ENCODE results near the gene KLK7. TPM values are rescaled to one million over a fixed set of nuclear protein-coding genes. Genes with fewer than 3 reads are reported as not detected.
"Not testable (repeated sequence)": the region's sequence is repeated elsewhere in the genome, so short reads cannot be mapped to it uniquely, and the experiment has no call there.

The KLK7 gene
- total RNA-seq, 1 donor from 2014 or later = not detected

DNA sequence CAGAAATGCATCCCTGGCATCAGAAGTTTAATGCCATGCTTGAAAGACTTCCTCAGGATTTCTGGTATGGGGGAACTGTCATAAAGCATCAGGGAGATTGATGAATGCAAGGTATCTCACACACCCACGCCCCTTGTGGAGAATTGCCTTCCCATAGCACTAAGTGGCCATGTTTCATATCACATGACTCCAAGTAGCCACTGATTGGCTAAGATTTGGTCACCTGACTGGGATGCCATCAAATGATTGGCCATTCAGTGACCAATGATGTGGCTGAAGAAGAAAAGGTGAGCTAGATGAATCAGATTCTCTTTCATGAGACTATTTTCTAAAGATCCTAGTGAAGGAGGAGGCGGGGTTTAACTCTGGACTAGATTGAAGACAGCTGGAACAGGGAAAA, 10.4 kb upstream of the KLK7 start:
- Mint-ChIP-seq H3K36me3 (ENCODE audit: low read depth, unreplicated experiment) (no peaks in the 10 kb centered on the region), H3K4me3 (ENCODE audit: unreplicated experiment) (no peak overlapping the region), H3K27me3 (ENCODE audit: unreplicated experiment) (peaks cover 9% of the 10 kb centered on the region), H3K4me1 (ENCODE audit: unreplicated experiment) (no peaks in the 10 kb centered on the region), H3K27ac (ENCODE audit: unreplicated experiment) (no peak overlapping the region), H3K9me3 (ENCODE audit: unreplicated experiment) (no peaks in the 10 kb centered on the region)
- TF ChIP-seq, protein P1, sequence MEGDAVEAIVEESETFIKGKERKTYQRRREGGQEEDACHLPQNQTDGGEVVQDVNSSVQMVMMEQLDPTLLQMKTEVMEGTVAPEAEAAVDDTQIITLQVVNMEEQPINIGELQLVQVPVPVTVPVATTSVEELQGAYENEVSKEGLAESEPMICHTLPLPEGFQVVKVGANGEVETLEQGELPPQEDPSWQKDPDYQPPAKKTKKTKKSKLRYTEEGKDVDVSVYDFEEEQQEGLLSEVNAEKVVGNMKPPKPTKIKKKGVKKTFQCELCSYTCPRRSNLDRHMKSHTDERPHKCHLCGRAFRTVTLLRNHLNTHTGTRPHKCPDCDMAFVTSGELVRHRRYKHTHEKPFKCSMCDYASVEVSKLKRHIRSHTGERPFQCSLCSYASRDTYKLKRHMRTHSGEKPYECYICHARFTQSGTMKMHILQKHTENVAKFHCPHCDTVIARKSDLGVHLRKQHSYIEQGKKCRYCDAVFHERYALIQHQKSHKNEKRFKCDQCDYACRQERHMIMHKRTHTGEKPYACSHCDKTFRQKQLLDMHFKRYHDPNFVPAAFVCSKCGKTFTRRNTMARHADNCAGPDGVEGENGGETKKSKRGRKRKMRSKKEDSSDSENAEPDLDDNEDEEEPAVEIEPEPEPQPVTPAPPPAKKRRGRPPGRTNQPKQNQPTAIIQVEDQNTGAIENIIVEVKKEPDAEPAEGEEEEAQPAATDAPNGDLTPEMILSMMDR (IDR thresholded peaks at IDR 0.05; ENCODE audit: unreplicated experiment) = no peak
- DNase-seq (ENCODE audit: low spot score) = no peak

DNA sequence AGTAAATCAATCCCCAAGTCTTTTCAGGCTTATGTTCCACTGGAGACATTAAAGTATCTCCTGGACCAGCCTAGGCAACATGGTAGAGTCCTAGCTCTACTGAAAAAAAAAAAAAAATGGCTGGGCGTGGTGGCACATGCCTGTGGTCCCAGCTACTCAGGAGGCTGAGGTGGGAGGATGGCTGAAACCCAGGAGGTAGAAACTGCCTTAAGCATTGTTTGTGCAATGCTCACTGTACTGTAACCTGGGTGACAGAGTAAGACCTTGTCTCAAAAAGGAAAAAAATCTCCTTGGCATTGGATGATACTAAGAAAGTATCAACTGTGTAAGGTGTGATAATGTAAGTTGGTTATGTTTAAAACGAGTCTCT, 8.9 kb upstream of the KLK7 start:
- H3K27ac Mint-ChIP-seq (ENCODE audit: unreplicated experiment) = no peak overlapping the region

DNA sequence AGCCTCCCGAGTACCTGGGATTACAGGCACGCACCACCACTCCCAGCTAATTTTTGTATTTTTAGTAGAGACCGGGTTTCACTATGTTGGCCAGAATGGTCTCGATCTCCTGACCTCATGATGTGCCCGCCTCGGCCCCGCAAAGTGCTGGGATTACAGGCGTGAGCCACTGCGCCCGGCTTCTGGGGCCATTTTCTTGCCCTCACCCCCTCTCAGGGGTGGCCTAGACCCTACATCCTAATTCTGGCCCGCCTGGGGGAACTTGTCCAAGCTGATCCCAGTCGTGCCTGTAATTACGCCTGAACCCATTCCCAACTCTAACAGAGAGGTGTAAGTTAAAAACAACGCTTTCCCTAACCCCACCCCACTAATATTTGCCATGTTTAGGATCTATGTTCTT, 699 bp upstream of the KLK7 start:
- not testable (repeated sequence) for H3K4me3 Mint-ChIP-seq (ENCODE audit: unreplicated experiment); H3K27me3 Mint-ChIP-seq (ENCODE audit: unreplicated experiment); H3K4me1 Mint-ChIP-seq (ENCODE audit: unreplicated experiment); H3K9me3 Mint-ChIP-seq (ENCODE audit: unreplicated experiment); H3K27ac Mint-ChIP-seq (ENCODE audit: unreplicated experiment); DNase-seq (ENCODE audit: low spot score); H3K36me3 Mint-ChIP-seq (ENCODE audit: low read depth, unreplicated experiment)

More for the DNA sequence above, 8.9 kb upstream of the KLK7 start:
- no peaks in the 10 kb centered on the region for H3K9me3 Mint-ChIP-seq (ENCODE audit: unreplicated experiment)
- peaks cover 6% of the 10 kb centered on the region for H3K27me3 Mint-ChIP-seq (ENCODE audit: unreplicated experiment)
- TF ChIP-seq, protein P1 (IDR thresholded peaks at IDR 0.05; ENCODE audit: unreplicated experiment) = no peak
- no peak for DNase-seq (ENCODE audit: low spot score)
- no peaks in the 10 kb centered on the region for H3K4me1 Mint-ChIP-seq (ENCODE audit: unreplicated experiment)
- H3K4me3 Mint-ChIP-seq (ENCODE audit: unreplicated experiment) = no peak overlapping the region
- no peaks in the 10 kb centered on the region for H3K36me3 Mint-ChIP-seq (ENCODE audit: low read depth, unreplicated experiment)

DNA sequence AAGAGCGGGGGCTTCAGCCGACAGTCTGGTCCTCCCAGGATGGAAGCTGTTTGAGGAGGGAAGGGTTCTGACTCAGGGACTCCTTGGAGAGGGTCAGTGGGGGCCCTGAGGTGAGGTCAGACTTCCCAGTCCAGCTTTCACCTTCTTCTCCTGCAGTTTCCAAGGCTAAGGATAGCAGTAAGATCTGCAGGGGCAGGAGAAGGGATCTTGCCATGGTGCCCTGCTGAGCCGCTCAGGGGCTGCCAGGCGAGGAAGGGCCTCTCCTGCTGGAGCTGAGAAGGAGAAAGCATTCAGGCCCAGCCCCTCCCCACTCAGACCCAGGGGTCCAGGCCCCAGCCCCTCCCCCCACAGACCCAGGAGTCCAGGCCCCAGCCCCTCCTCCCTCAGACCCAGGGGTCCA, 1.5 kb downstream of the KLK7 start:
- H3K27me3 Mint-ChIP-seq (ENCODE audit: unreplicated experiment) = peaks cover 11% of the 10 kb centered on the region
- no peaks in the 10 kb centered on the region for H3K36me3 Mint-ChIP-seq (ENCODE audit: low read depth, unreplicated experiment)
- H3K4me3 Mint-ChIP-seq (ENCODE audit: unreplicated experiment) = no peak overlapping the region
- no peaks in the 10 kb centered on the region for H3K4me1 Mint-ChIP-seq (ENCODE audit: unreplicated experiment)
- H3K27ac Mint-ChIP-seq (ENCODE audit: unreplicated experiment) = no peak overlapping the region
- TF ChIP-seq, protein P1 (IDR thresholded peaks at IDR 0.05; ENCODE audit: unreplicated experiment) = no peak
- no peak for DNase-seq (ENCODE audit: low spot score)
- no peaks in the 10 kb centered on the region for H3K9me3 Mint-ChIP-seq (ENCODE audit: unreplicated experiment)

DNA sequence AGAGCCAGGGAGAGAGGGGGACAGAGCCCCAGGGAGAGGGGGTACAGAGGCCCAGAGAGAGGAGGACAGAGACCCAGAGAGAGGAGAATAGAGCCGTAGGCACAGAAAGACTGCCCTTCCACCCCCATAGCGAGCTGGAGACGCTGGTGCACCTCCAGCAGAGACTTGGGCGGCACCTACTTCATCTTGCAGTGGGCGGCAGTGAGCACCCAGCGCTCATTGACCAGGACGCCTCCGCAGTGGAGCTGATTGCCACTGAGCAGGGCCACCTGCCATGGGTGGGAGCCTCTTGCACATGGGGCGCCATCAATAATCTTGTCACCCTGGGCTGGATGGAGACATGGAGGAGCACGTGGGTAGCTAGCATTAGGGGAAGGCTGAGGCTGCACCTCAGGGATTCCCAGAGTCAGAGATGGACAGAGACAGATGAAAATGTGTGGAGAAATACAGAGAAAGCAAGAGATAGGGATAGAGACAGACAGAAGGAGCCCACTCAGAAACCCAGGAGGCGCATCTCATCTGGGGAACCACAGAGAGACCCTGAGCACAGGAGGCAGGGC, 2.0 kb downstream of the KLK7 start:
- no peak overlapping the region for H3K27ac Mint-ChIP-seq (ENCODE audit: unreplicated experiment)
- no peaks in the 10 kb centered on the region for H3K36me3 Mint-ChIP-seq (ENCODE audit: low read depth, unreplicated experiment)

More for the DNA sequence above, 2.0 kb downstream of the KLK7 start:
- TF ChIP-seq, protein P1 (IDR thresholded peaks at IDR 0.05; ENCODE audit: unreplicated experiment) = no peak
- Mint-ChIP-seq H3K4me3 (ENCODE audit: unreplicated experiment) (no peak overlapping the region), H3K27me3 (ENCODE audit: unreplicated experiment) (peaks cover 11% of the 10 kb centered on the region), H3K4me1 (ENCODE audit: unreplicated experiment) (no peaks in the 10 kb centered on the region), H3K9me3 (ENCODE audit: unreplicated experiment) (no peaks in the 10 kb centered on the region)
- DNase-seq (ENCODE audit: low spot score) = no peak
